NCI-H1417 treated with DMSO at 0.1 percent for 48 hours (cell line): ENCODE measurements around the gene N4BP2L1.
"Not testable (repeated sequence)": the region's sequence is repeated elsewhere in the genome, so short reads cannot be mapped to it uniquely, and the experiment has no call there.

Experiments used
- DNase-seq: peaks from one replicate; lab custom pipeline; 2025; lab: John Stamatoyannopoulos, UW

The N4BP2L1 gene

DNA sequence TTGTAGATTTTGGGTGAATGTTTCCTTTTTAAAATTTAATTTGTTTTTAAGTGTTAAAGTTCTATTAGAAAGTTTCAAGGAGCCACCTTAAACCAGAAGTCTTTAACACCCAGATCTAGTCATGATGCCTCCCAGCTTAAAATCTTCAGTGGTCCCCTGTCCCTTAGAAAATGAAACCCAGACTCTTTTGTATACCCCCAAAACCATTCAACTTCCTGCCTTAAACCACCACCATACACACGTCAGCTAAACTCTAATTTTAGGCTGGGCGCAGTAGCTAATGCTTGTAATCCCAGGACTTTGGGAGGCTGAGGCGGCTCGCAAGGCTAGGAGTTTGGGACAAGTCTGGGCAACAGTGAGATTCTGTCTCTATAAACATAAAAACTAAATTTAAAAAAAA is 37.9 kb downstream of the N4BP2L1 start:
- DNase-seq, result no peak

DNA sequence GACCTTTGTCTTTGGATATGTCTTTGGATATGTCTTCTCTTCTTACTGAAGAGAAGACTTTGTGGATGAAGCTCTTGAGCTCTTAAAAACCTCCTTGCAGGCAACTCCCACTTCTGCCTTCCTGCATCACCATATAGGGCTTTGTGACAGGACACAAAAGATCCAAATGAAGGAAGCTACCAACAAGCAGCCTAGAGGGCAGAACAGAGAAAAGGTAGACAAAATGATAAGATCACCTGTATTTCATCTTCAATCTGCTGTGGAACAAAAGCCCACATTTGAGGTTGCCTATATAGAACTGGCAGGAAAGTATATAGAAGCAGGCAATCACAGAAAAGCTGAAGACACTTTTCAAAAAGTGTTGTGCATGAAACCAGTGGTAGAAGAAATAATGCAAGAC is 42.5 kb downstream of the N4BP2L1 start:
- DNase-seq, result no peak

DNA sequence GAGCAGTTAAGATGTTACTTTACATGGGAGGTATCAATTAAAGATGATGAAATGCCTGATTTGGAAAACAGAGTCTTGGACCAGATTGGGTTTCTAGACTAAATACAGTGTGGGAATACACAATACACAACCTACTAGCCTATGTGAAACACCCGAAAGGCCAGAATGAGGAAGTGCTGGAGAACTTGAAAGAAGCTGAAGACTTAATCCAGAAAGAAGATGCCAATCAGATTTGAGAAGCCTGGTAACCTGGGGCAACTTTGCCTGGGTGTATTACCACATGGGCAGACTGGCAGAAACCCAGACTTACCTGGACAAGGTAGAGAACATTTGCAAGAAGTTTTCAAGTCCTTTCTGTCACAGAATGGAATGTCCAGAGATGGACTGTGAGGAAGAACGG is 43.2 kb downstream of the N4BP2L1 start:
- no peak for DNase-seq

DNA sequence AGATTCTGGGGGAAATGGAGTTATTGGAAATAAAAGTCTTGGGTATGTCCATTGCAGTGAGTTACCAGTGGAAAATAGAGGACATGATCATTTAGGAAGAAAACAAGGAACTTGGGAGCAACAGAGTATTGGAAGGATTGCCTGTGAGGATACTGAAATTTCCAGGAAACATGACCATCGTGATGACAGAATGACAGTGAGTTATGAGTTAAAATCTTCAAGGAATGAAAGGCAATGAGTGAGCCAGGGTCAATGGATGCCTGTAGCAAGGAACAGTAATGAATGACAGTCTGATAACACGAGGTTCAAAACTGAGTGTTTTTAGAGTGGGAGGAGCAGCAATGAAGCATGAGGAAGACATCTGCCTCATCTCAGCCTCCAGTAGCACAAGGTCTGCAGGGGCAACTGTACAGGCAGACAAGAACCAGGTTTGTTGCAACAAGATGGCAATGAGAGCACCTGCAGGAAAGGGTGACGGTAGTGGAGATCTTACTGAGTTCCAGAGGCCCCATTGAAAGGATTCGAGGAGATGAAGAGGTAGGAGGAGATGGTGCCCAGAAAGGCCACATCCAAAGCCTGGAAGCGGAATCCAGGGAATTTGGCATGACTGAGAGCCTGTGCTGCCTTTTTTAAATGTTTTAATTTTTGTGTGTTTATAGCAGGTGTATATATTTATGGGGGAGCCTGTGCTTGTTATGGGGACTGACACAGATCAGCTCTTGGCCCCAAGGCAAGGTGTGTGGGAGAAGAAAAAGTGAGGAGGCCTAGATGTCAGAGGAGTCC is 43.9 kb downstream of the N4BP2L1 start:
- no peak for DNase-seq

DNA sequence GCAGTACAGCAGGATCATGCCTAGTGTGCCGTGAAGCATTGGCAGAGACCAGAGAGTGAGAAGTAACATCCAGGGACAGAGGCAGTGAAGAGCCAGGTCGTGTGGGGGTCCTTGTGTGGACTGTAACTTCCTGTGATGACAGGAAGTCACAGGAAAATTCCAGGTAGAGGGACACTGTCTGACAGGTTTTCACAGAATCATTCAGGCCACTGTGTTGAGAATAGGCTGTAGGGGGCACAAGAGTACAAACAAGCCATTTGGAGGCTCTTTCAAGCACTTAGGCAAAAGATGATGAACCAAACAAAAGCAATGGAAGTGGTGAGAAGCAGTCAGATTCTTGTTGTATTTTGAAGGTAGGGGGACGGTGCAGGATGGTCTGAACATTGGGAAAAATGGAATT is 46.4 kb downstream of the N4BP2L1 start:
- no peak for DNase-seq

DNA sequence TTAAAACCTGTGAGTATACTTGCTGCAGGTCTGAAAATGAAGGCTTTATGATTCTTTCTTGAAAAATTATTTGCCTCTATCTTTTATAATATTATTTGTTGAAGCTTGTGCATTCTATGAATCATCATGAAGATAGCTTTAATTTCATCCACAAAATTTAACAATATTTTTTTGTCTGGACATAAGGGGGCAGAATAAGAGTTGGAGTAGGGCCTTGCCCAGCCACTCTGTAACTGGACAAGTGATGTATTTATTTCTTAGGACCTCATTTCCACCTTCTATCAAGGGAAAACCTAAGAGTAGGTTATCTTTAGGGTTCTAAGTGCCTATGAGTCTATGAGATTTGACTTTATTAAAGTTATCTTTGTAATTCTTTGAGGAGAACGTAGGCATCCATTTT is 49.9 kb downstream of the N4BP2L1 start:
- no peak for DNase-seq

DNA sequence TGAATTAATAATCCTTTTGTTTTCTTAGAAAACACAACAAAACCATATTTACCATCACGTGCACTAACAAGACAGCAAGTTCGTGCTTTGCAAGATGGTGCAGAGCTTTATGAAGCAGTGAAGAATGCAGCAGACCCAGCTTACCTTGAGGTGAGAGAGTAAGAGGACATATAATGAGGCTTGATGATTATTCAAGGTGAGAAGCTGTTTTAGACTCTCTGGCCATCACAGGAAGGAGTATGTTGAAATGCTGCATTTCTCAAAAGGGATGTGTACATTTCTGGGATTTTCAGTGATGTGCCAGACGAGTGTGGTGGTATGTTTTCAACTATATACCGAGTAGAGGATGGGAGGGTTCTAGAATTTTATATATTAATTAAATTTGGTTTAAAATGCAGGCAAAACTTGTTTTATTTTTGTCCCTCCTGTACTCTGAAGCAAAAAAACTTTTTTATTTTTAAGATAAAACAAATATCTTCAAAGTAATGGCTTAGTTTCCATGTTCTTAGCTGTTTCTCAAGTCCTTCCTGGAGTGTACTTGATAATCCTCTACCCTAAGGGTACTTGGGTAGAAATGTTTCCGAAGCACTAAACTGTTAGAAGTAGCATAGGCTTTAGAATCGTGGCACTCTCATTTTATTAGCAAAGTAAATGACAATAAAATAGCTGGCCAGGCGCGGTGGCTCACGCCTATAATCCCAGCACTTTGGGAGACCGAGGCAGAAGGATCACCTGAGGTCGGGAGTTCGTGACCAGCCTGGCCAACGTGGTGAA is 51.1 kb downstream of the N4BP2L1 start:
- DNase-seq, result no peak

DNA sequence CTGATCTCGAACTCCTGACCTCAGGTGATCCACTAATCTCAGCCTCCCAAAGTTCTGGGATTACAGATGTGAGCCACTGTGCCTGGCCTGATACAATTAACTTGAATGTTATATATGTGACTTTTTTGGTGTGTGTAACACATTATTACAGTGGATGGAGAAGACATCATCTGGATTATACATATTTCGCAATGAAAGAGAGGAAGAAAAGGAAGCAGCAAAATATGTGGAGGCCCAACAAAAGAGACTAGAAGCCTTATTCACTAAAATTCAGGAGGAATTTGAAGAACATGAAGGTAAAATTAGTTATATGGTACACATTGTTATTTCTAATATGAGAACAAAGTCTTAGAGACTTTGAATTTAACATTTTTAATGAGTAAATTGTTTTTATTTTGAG is 57.1 kb downstream of the N4BP2L1 start:
- DNase-seq, result no peak

DNA sequence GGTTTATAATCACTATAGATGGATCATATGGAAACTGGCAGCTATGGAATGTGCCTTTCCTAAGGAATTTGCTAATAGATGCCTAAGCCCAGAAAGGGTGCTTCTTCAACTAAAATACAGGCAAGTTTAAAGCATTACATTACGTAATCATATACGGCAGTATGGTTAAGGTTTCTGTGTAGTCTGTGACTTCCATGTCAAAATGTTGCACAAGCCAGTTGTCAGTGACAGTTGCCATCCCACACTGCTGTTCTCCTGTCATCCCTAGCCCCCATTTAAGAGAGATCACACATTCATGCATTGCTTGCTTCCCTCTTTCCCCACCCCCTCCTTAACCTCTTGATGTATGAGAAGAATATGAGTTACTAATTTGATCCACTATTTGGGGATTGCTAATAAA is 65.4 kb downstream of the N4BP2L1 start:
- no peak for DNase-seq

DNA sequence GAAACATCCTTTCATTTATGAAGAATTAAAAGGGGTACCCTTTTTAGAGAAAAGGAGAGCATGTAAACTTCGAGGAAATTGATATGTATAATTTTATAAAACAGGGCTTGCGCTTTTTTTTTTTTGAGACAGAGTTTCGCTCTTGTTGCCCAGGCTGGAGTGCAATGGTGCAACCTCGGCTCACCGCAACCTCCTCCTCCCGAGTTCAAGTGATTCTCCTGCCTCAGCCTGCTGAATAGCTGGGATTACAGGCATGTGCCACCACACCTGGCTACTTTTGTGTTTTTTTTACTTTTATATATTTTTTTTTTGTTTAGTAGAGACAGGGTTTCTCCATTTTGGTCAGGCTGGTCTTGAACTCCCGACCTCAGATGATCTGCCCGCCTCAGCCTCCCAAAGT is 72.0 kb downstream of the N4BP2L1 start:
- DNase-seq, result not testable (repeated sequence)

DNA sequence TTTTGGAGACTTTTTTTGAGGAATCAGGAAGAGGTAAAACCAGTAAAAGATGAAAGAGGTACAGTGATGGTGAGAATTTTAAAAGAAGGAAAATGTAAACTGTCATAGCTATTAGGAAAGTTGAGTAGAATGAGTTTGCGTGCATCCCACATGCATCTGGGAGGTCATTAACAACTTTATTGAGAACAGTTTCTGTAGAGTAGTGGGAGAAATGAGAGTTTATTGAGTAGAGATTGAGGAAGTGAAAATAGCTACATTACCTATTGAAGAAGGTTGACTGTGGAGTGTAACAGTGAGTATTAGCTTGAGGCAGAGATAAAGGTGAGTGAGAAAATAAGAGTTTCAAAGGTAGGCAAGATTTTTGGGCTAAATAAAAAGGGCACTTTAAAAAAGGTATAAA is 73.9 kb downstream of the N4BP2L1 start:
- no peak for DNase-seq

DNA sequence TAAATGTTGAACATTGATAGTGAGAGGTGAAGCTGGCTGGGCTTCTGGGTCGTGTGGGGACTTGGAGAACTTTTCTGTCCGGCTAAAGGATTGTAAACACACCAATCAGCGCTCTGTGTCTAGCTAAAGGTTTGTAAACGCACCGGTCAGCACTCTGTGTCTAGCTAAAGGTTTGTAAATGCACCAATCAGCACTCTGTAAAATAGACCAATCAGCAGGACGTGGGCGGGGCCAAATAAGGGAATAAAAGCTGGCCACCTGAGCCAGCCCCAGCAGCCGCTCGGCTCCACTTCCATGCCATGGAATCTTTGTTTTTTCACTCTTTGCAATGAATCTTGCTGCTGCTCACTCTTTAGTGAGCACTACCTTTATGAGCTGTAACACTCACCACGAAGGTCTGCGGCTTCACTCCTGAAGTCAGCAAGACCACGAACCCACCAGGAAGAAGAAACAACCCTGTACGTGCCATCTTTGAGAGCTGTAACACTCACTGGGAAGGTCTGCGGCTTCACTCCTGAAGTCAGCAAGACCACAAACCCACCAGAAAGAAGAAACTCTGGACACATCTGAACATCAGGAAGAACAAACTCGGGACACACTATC is 77.0 kb downstream of the N4BP2L1 start:
- DNase-seq, result not testable (repeated sequence)
